Nephron (organoid): ENCODE measurements around the gene HTR2C.
A peak's percentile ranks its signal among the peaks of the same experiment; 100 is the strongest.
"Not testable (repeated sequence)": the region's sequence is repeated elsewhere in the genome, so short reads cannot be mapped to it uniquely, and the experiment has no call there.

Source experiments
- H3K27ac Mint-ChIP-seq, 3 experiments: 2 replicates each; pipeline ENCODE4 v1.8.0; 2020; ENCODE audit warnings: mixed read lengths in 3 of 3, mild to moderate bottlenecking in 2 of 3, moderate library complexity in 1 of 3
- H3K27me3 Mint-ChIP-seq: 2 replicates; pipeline ENCODE4 v1.8.0; 2021; ENCODE audit warnings: low read depth, mild to moderate bottlenecking, moderate library complexity, mixed read lengths
- H3K36me3 Mint-ChIP-seq: 2 replicates; pipeline ENCODE4 v1.8.0; 2020; ENCODE audit warnings: low read depth, mixed read lengths
- H3K4me1 Mint-ChIP-seq: 2 replicates; pipeline ENCODE4 v1.8.0; 2020; ENCODE audit warnings: mixed read lengths
- H3K4me3 Mint-ChIP-seq, 3 experiments: 2 replicates each; pipeline ENCODE4 v1.8.0; 2020; ENCODE audit warnings: mild to moderate bottlenecking in 3 of 3, mixed read lengths in 3 of 3, moderate library complexity in 2 of 3
- H3K9me3 Mint-ChIP-seq: 2 replicates; pipeline ENCODE4 v1.8.0; 2020; ENCODE audit warnings: mixed read lengths
- CTCF ChIP-seq, 3 experiments: fragments of 200-600 bp; sonication (generic); IDR thresholded peaks; one replicate each; pipeline ENCODE4 v1.5.0; 2021; ENCODE audit warnings: antibody characterized with exemption in 3 of 3; ENCODE audit not compliant: unreplicated experiment in 3 of 3

HTR2C gene

GRCh38 chrX:114584375-114584943 is 573 bp downstream of the HTR2C start:
- Mint-ChIP-seq H3K36me3 (no peaks in the 10 kb centered on the region), H3K9me3 (peaks cover 5% of the 10 kb centered on the region), H3K4me3 (peak overlapping the region; percentile 73 to 86 (median 79)), H3K27ac (no peak overlapping the region), H3K4me1 (peaks cover 27% of the 10 kb centered on the region), H3K27me3 (peaks cover 99% of the 10 kb centered on the region)
- no peak for TF ChIP-seq CTCF (IDR thresholded peaks at IDR 0.05; ENCODE audit: unreplicated experiment in 3 of 3)

- no peaks in the 10 kb centered on the region for H3K36me3 Mint-ChIP-seq
- H3K27me3 Mint-ChIP-seq: peaks cover 97% of the 10 kb centered on the region
- H3K9me3 Mint-ChIP-seq: peaks cover 4% of the 10 kb centered on the region
- peaks cover 27% of the 10 kb centered on the region for H3K4me1 Mint-ChIP-seq
- H3K27ac Mint-ChIP-seq: no peak overlapping the region
- peak overlapping the region; percentile 73 to 86 (median 79) for H3K4me3 Mint-ChIP-seq
- TF ChIP-seq CTCF (IDR thresholded peaks at IDR 0.05; ENCODE audit: unreplicated experiment in 3 of 3): no peak
These were observed 1.3 kb downstream of the HTR2C start for GRCh38 chrX:114584983-114585842.

- H3K4me3 Mint-ChIP-seq: no peak overlapping the region
- TF ChIP-seq CTCF (IDR thresholded peaks at IDR 0.05; ENCODE audit: unreplicated experiment in 3 of 3): no peak
- no peaks in the 10 kb centered on the region for H3K9me3 Mint-ChIP-seq
- H3K27me3 Mint-ChIP-seq: peaks cover 58% of the 10 kb centered on the region
- H3K4me1 Mint-ChIP-seq: no peaks in the 10 kb centered on the region
- H3K27ac Mint-ChIP-seq: no peak overlapping the region
- H3K36me3 Mint-ChIP-seq: no peaks in the 10 kb centered on the region
These were observed 7.2 kb downstream of the HTR2C start for GRCh38 chrX:114591121-114591520.

GRCh38 chrX:114599305-114599704 is 15.4 kb downstream of the HTR2C start:
- H3K9me3 Mint-ChIP-seq: no peaks in the 10 kb centered on the region
- H3K36me3 Mint-ChIP-seq: no peaks in the 10 kb centered on the region
- TF ChIP-seq CTCF (IDR thresholded peaks at IDR 0.05; ENCODE audit: unreplicated experiment in 3 of 3): no peak
- peaks cover 10% of the 10 kb centered on the region for H3K27me3 Mint-ChIP-seq
- H3K27ac Mint-ChIP-seq: peak overlapping the region in 1 of 3 experiments; percentile 15
- H3K4me3 Mint-ChIP-seq: no peak overlapping the region
- no peaks in the 10 kb centered on the region for H3K4me1 Mint-ChIP-seq

- Mint-ChIP-seq H3K27ac (no peak overlapping the region), H3K9me3 (no peaks in the 10 kb centered on the region), H3K4me3 (no peak overlapping the region), H3K27me3 (peaks cover 9% of the 10 kb centered on the region), H3K4me1 (no peaks in the 10 kb centered on the region), H3K36me3 (no peaks in the 10 kb centered on the region)
- TF ChIP-seq CTCF (IDR thresholded peaks at IDR 0.05; ENCODE audit: unreplicated experiment in 3 of 3): no peak
These were observed 16.0 kb downstream of the HTR2C start for GRCh38 chrX:114599911-114600310.

- not testable (repeated sequence) for H3K9me3 Mint-ChIP-seq, H3K36me3 Mint-ChIP-seq, H3K27ac Mint-ChIP-seq, H3K4me1 Mint-ChIP-seq, H3K4me3 Mint-ChIP-seq, H3K27me3 Mint-ChIP-seq
These were observed 22.7 kb downstream of the HTR2C start for GRCh38 chrX:114606619-114607018.
